Stimulated activated CD4-positive, alpha-beta T cell treated with anti-CD3 and anti-CD28 coated beads, Interleukin-1b, Interleukin-23, amount 100 ng/mL, for 1 hour (primary cell): ENCODE results near the gene TMEM151B.
A peak's percentile ranks its signal among the peaks of the same experiment; 100 is the strongest.
"Not testable (repeated sequence)": the region's sequence is repeated elsewhere in the genome, so short reads cannot be mapped to it uniquely, and the experiment has no call there.

Experiments
- DNase-seq, 2 donors: peaks; one replicate each; pipeline ENCODE4 v3.0.0-alpha.2; 2020; ENCODE audit warnings: low read depth in 2 of 2

The TMEM151B gene

GRCh38 chr6:44333273-44333919 is 63.1 kb downstream of the TMEM151B start:
- no peak for DNase-seq

- DNase-seq, result no peak
Observed at GRCh38 chr6:44333942-44334341, 63.7 kb downstream of the TMEM151B start.

GRCh38 chr6:44335631-44336030 is 65.4 kb downstream of the TMEM151B start:
- no peak for DNase-seq

- peak; percentile 29 to 33 for DNase-seq
Observed at GRCh38 chr6:44338228-44339122, 68.2 kb downstream of the TMEM151B start.

GRCh38 chr6:44339301-44339700 is 69.1 kb downstream of the TMEM151B start:
- DNase-seq, result no peak

- DNase-seq, result no peak
Observed at GRCh38 chr6:44339763-44340625, 69.7 kb downstream of the TMEM151B start.

- DNase-seq, result no peak
Observed at GRCh38 chr6:44341095-44341890, 71.0 kb downstream of the TMEM151B start.

GRCh38 chr6:44342052-44342451 is 71.8 kb downstream of the TMEM151B start:
- DNase-seq, result no peak

GRCh38 chr6:44342489-44342888 is 72.2 kb downstream of the TMEM151B start, which contains the start of gene SPATS1:
TSS of gene SPATS1 (plus strand) at chr6:44342650. CDS start at chr6:44343096, 446 bp downstream.
- DNase-seq, result no peak

GRCh38 chr6:44346818-44347217 is 76.6 kb downstream of the TMEM151B start:
- not testable (repeated sequence) for DNase-seq

- DNase-seq, result no peak
Observed at GRCh38 chr6:44349904-44350649, 79.8 kb downstream of the TMEM151B start.

GRCh38 chr6:44350650-44350994 is 80.4 kb downstream of the TMEM151B start:
- not testable (repeated sequence) for DNase-seq

GRCh38 chr6:44352259-44352658 is 82.0 kb downstream of the TMEM151B start:
- no peak for DNase-seq

- no peak for DNase-seq
Observed at GRCh38 chr6:44353336-44353735, 83.1 kb downstream of the TMEM151B start.

- no peak for DNase-seq
Observed at GRCh38 chr6:44355640-44356039, 85.4 kb downstream of the TMEM151B start.

GRCh38 chr6:44356487-44356886 is 86.2 kb downstream of the TMEM151B start:
- DNase-seq, result no peak
